AG09309 (cell line): ENCODE data around the gene GLIS1.

ENCODE experiments used
- DNase-seq: peaks from one replicate; pipeline ENCODE4 v3.0.0-alpha.2; 2010; ENCODE audit warnings: low read depth
- H3K4me3 ChIP-seq: 2 replicates; pipeline ENCODE4 v1.5.1; 2011; ENCODE audit warnings: mild to moderate bottlenecking, low read depth, low read length, moderate library complexity; ENCODE audit not compliant: control insufficient read depth
- TF ChIP-seq, protein P1 (sequence below): IDR thresholded peaks from 2 replicates; pipeline ENCODE4 v1.5.1; 2011; ENCODE audit warnings: mild to moderate bottlenecking, low read depth, low read length, inconsistent platforms; ENCODE audit not compliant: insufficient read depth, control insufficient read depth; ENCODE audit errors: missing control alignments

Gene GLIS1

DNA sequence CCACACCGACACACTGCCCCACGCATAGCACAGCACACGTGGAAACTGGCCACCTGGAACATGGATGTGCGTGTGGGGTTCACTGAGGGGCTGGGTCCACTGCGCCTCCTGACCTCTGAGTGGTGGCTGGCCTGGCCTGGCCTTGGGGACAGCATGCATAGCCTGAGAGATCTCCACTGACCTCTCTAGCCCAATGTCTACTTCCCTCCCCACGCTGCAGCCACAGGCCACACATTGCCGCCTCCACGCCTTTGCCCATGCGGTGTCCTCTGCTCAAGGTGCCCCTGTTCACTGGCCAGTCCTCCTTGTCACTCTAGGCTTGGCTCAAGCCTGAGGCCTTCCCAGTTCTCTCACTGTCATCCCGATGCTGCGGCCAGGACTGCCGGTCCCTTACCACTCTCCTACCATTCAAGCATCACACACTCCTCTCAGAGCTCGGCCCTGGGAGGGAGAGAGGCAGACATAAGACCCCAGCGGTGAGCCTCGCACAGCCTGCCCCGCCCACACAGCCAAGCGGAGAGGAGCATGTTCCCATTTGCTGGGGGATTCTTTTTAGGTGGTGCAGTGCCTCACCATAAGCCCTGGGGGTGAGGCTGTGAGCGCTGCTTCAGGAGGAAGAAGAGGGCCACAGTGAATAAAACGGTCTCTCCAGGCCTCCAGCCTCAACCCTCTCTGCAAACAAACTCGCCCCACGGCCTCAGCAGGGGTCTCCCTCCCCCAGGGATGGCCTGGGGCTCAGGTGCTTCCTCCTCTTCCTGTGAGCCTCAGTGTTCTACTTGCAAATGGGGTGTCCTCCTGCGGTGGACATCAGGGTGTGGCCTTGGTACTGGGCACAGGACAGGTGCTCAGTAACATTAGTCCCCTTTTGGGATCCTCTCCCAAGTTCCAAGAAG lies 199.0 kb downstream of the GLIS1 start:
- DNase-seq = no peak
- no peak overlapping the region for H3K4me3 ChIP-seq
- TF ChIP-seq, protein P1, sequence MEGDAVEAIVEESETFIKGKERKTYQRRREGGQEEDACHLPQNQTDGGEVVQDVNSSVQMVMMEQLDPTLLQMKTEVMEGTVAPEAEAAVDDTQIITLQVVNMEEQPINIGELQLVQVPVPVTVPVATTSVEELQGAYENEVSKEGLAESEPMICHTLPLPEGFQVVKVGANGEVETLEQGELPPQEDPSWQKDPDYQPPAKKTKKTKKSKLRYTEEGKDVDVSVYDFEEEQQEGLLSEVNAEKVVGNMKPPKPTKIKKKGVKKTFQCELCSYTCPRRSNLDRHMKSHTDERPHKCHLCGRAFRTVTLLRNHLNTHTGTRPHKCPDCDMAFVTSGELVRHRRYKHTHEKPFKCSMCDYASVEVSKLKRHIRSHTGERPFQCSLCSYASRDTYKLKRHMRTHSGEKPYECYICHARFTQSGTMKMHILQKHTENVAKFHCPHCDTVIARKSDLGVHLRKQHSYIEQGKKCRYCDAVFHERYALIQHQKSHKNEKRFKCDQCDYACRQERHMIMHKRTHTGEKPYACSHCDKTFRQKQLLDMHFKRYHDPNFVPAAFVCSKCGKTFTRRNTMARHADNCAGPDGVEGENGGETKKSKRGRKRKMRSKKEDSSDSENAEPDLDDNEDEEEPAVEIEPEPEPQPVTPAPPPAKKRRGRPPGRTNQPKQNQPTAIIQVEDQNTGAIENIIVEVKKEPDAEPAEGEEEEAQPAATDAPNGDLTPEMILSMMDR = no peak

DNA sequence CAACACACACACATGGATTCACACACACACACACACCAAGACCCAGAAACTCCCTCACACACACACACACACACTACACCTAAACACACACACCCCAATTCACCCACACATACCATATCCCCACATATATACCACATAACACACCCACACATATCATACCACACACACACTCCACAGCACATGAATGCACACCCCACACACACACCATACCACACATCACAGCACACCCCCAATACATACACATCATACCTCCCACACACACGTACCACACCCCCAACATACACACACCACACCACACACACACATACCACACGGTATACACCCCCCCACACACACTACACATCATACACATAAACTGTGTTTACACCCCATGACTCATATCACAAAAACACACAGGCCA lies 199.7 kb downstream of the GLIS1 start:
- H3K4me3 ChIP-seq = no peak overlapping the region

DNA sequence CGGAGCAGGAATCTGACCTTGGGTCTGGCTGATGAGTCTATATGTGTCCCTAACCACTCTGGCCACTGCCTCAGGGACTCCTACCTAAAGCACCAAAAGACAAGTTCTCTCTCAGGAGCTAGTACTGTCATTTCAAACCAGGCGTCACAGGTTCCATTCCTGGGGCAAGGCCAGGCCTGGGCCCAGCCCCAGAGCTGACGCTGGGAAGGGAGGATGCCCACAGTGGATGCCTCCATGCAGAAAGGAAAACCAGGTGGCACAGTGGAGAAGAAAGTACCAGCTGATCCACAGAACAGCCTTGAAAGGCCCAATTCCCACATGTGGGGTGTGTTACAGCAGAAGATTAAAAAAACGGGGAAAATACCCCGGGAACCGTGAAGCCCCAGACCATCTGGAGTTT lies 202.4 kb downstream of the GLIS1 start:
- no peak for DNase-seq
- TF ChIP-seq, protein P1 = no peak
- H3K4me3 ChIP-seq = no peak overlapping the region

More for the DNA sequence above, 199.7 kb downstream of the GLIS1 start:
- DNase-seq = no peak
- TF ChIP-seq, protein P1 = no peak

DNA sequence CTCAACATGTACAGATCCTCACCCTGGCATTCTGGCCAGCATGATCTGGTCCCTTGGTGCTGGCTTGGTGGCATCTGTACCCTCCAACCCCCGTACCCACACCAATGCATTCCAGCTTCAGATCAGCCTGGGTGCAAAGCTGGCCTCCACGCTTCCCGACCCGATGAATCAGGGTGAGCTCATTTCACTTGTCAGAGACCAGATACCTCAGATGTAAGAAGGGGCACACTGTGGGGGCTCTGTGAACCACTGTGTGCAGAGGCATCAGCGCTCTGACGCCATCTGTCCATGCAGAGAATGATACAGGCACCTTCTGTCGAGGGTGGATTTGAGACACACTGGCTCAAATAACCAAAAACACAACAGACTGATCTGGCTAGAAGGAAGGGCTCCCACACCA lies 203.1 kb downstream of the GLIS1 start:
- DNase-seq = no peak
- TF ChIP-seq, protein P1 = no peak
- H3K4me3 ChIP-seq = no peak overlapping the region

DNA sequence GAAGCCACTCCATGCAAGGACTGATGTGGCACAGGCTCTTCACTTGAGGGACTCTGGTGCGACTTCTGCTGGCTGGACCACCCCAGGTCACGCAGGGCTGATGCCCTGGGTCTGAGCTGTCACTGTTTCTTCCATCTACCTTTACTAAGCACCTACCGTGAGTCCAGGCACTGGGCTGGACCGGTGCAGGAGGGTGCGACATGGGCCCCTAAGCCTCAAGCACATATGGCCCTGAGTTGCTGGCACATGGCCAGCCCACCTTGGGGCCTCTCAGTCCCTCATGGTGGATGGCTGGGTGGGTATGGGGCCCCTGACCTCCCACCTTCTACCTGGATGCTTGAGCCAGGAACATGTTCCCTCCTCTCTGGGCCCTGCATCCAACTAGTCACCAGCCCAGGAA lies 203.7 kb downstream of the GLIS1 start:
- DNase-seq = no peak
- TF ChIP-seq, protein P1 = no peak
- H3K4me3 ChIP-seq = no peak overlapping the region

DNA sequence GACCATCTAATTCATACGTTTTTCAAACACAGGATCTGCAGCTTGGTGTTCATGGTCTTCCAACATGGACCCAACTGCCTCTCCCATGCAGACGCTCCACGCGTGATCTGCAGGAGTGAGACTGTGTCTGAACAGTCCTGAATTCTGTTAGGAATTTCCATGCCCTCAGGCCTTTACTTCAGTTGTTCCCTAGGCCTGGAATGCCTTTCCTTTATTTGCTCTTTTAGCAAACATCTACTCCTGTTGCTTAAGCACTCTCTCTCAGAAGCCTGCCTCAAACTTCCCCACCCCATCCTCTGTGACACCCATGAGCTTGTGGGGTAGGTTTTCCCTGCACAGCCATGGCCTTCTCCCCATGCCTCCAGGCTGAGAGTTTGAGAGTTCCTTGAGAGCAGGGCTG lies 206.1 kb downstream of the GLIS1 start:
- DNase-seq = no peak
- TF ChIP-seq, protein P1 = no peak
- no peak overlapping the region for H3K4me3 ChIP-seq
